Central memory CD4-positive, alpha-beta T cell (primary cell): ENCODE results near the gene FAM78B.

Experiments
- DNase-seq: peaks from one replicate; pipeline ENCODE4 v3.0.0; 2022

FAM78B gene

GRCh38 chr1:166159656-166160055 lies 7.1 kb downstream of the FAM78B start:
- DNase-seq, result no peak

GRCh38 chr1:166156674-166157073 lies 10.1 kb downstream of the FAM78B start:
- DNase-seq, result no peak

- no peak for DNase-seq
These were observed 11.7 kb downstream of the FAM78B start for GRCh38 chr1:166155108-166155507.

- no peak for DNase-seq
These were observed 13.1 kb downstream of the FAM78B start for GRCh38 chr1:166153525-166154314.

- no peak for DNase-seq
These were observed 13.8 kb downstream of the FAM78B start for GRCh38 chr1:166152978-166153377.

- DNase-seq, result no peak
These were observed 15.0 kb downstream of the FAM78B start for GRCh38 chr1:166151804-166152203.

GRCh38 chr1:166145499-166145898 lies 21.3 kb downstream of the FAM78B start:
- DNase-seq, result no peak

GRCh38 chr1:166141969-166142368 lies 24.8 kb downstream of the FAM78B start:
- DNase-seq, result no peak

- no peak for DNase-seq
These were observed 26.6 kb downstream of the FAM78B start for GRCh38 chr1:166140251-166140650.

- DNase-seq, result no peak
These were observed 27.1 kb downstream of the FAM78B start for GRCh38 chr1:166139735-166140134.

- no peak for DNase-seq
These were observed 30.0 kb downstream of the FAM78B start for GRCh38 chr1:166136699-166137401.

- no peak for DNase-seq
These were observed 30.6 kb downstream of the FAM78B start for GRCh38 chr1:166136222-166136621.

GRCh38 chr1:166133857-166134256 lies 32.9 kb downstream of the FAM78B start:
- no peak for DNase-seq

- DNase-seq, result no peak
These were observed 33.4 kb downstream of the FAM78B start for GRCh38 chr1:166133276-166133841.

- DNase-seq, result no peak
These were observed 34.3 kb downstream of the FAM78B start for GRCh38 chr1:166132496-166132895.

- DNase-seq, result no peak
These were observed 37.8 kb downstream of the FAM78B start for GRCh38 chr1:166129006-166129405.

- DNase-seq, result no peak
These were observed 38.6 kb downstream of the FAM78B start for GRCh38 chr1:166128195-166128594.

GRCh38 chr1:166127003-166127402 lies 39.8 kb downstream of the FAM78B start:
- no peak for DNase-seq

- no peak for DNase-seq
These were observed 43.8 kb downstream of the FAM78B start for GRCh38 chr1:166122873-166123466.

GRCh38 chr1:166121010-166121409 lies 45.8 kb downstream of the FAM78B start:
- DNase-seq, result no peak

GRCh38 chr1:166120281-166120680 lies 46.5 kb downstream of the FAM78B start:
- no peak for DNase-seq

GRCh38 chr1:166119471-166119965 lies 47.3 kb downstream of the FAM78B start:
- no peak for DNase-seq

GRCh38 chr1:166117776-166118175 lies 49.0 kb downstream of the FAM78B start:
- DNase-seq, result no peak
